HFF-Myc (cell line): ENCODE results near the gene TTC31.
"Not testable (repeated sequence)": the region's sequence is repeated elsewhere in the genome, so short reads cannot be mapped to it uniquely, and the experiment has no call there.

Experiments used
- DNase-seq: peaks from one replicate; pipeline ENCODE4 v3.0.0-alpha.2; 2011; ENCODE audit warnings: low read depth; ENCODE audit errors: extremely low read depth
- H3K4me3 ChIP-seq: replicated peaks from 2 replicates; pipeline ENCODE4 v1.5.1; 2011; ENCODE audit warnings: low read depth, mild to moderate bottlenecking, control low read depth, low read length
- CTCF ChIP-seq: IDR thresholded peaks from 2 replicates; pipeline ENCODE4 v1.5.1; 2012; ENCODE audit warnings: mild to moderate bottlenecking, low read depth, low read length, control low read depth; ENCODE audit errors: missing control alignments

TTC31 gene

GRCh38 chr2:74440378-74441169, 42.3 kb upstream of the TTC31 start:
- TF ChIP-seq CTCF, result no peak
- H3K4me3 ChIP-seq, result peak overlapping the region; percentile 59
- DNase-seq, result peak; percentile 48

- DNase-seq, result no peak
- no peak for TF ChIP-seq CTCF
- no peak overlapping the region for H3K4me3 ChIP-seq
Observed at GRCh38 chr2:74441170-74441689, 41.7 kb upstream of the TTC31 start.

- TF ChIP-seq CTCF, result no peak
- H3K4me3 ChIP-seq, result peak within 1 kb of the TSS; percentile 59
- DNase-seq, result no peak
Observed at GRCh38 chr2:74441690-74442482, 41.0 kb upstream of the TTC31 start, which contains the start of gene RTKN. RTKN (minus strand) TSS chr2:74441937; CDS start chr2:74441816, 121 bp downstream.

GRCh38 chr2:74442483-74443297, 40.2 kb upstream of the TTC31 start:
- not testable (repeated sequence) for H3K4me3 ChIP-seq, DNase-seq

- H3K4me3 ChIP-seq, result no peak overlapping the region
- no peak for DNase-seq
- TF ChIP-seq CTCF, result no peak
Observed at GRCh38 chr2:74444498-74445318, 38.2 kb upstream of the TTC31 start.

- DNase-seq, result no peak
- TF ChIP-seq CTCF, result no peak
- no peak overlapping the region for H3K4me3 ChIP-seq
Observed at GRCh38 chr2:74447230-74447999, 35.5 kb upstream of the TTC31 start.
